ENCODE measurements around the gene LIAS.
A peak's percentile ranks its signal among the peaks of the same experiment; 100 is the strongest.

The LIAS gene

DNA sequence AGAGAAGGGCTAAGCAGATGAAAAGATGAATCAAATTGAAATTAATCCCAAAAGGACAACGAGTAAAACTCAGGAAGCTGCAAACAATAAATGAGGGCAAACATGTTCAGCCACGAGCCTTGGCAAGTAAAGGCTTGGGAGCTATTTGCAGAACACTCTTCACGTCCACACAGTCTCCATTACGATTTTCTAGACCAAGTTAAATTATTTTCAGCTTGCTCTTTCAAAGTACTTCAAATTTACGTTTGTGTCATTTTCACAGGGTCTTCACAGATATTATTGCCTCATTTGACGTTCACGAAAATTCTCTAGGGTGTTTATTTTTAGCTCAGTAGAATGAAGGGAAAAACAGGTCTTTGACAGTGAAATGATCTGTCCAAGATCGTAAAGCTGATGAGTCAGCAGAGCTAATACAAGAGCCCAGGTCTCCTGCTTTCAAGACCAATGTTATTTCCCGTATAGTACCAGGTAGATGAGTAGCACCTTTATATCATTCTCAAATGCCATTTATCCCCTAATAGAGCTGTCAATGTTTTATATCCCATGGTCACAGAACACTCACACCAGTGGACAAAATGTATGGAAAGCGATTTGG, 31.2 kb upstream of the LIAS start:
- TF ChIP-seq, protein P1, sequence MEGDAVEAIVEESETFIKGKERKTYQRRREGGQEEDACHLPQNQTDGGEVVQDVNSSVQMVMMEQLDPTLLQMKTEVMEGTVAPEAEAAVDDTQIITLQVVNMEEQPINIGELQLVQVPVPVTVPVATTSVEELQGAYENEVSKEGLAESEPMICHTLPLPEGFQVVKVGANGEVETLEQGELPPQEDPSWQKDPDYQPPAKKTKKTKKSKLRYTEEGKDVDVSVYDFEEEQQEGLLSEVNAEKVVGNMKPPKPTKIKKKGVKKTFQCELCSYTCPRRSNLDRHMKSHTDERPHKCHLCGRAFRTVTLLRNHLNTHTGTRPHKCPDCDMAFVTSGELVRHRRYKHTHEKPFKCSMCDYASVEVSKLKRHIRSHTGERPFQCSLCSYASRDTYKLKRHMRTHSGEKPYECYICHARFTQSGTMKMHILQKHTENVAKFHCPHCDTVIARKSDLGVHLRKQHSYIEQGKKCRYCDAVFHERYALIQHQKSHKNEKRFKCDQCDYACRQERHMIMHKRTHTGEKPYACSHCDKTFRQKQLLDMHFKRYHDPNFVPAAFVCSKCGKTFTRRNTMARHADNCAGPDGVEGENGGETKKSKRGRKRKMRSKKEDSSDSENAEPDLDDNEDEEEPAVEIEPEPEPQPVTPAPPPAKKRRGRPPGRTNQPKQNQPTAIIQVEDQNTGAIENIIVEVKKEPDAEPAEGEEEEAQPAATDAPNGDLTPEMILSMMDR (conservative IDR thresholded peaks at IDR 0.05; ENCODE audit: control insufficient read depth, insufficient read depth, low read depth, low read length), result no peak
- no peak overlapping the region for H3K4me3 ChIP-seq (ENCODE audit: control insufficient read depth, low read depth, low read length)
- no peak for DNase-seq (ENCODE audit: low read depth)

DNA sequence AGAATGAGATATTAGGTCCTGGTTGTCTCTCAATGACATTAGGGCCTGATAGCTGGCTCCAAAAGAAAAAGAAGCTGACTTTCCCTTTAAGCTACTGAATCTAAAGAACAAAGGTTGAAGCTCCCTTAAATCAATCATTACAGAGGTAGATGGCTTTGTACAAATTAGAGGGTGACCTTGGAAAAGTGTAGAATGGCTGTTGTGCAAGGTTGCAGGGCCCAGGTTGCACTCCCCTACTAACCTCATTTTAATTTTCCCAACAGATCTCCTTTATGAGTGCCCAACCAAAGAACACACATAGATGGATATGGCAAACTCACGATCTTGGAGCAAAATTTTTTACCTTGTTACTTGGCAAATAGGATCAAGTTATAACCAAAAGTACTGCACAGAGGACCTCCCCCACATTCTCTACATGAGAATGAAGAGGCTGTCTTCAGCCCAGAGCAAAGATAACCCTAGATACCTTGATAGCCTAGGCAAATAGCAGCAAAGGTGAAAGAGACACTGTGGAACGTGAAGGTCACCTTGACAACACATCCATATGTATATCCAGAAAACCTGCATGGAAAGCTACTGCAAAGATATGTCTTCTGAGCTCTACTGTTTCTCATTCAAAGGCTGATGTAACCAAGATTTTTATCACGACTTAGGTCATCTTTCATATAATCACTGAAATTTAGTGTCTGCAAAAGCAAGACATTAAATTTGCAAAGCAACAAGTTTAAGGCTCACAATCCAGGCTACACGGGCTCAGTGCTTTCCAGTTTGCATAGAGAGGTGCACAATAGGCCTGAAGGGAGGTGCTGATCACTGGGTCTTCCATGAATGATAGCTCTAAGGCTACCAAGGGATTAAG, 29.2 kb upstream of the LIAS start:
- no peak overlapping the region for H3K4me3 ChIP-seq (ENCODE audit: control insufficient read depth, low read depth, low read length)
- TF ChIP-seq, protein P1 (conservative IDR thresholded peaks at IDR 0.05; ENCODE audit: control insufficient read depth, insufficient read depth, low read depth, low read length), result no peak
- no peak for DNase-seq (ENCODE audit: low read depth)

DNA sequence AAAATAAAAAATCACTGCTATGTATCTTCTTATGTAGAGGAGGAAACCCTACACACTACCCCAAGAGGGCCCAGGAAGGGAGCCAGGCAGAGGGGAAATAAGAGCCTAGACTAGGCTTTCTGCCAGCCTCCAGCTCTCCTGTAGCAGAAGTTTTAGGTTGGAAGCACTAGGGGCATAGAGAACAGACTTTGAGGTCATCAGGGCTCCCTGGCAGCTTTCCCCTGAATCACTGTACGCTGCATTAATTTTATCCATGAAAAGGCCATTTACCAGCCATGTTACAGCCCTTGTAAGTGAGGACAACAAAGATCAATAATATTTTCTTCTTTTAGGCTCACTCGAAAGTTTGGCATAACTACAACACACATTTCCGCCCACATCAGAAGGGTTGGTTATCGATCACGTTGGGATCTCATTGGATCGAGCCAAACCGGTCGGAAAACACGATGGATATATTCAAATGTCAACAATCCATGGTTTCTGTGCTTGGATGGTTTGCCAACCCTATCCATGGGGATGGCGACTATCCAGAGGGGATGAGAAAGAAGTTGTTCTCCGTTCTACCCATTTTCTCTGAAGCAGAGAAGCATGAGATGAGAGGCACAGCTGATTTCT, 24.9 kb upstream of the LIAS start:
- TF ChIP-seq, protein P1 (conservative IDR thresholded peaks at IDR 0.05; ENCODE audit: control insufficient read depth, insufficient read depth, low read depth, low read length), result no peak
- H3K4me3 ChIP-seq (ENCODE audit: control insufficient read depth, low read depth, low read length), result no peak overlapping the region
- DNase-seq (ENCODE audit: low read depth), result no peak

DNA sequence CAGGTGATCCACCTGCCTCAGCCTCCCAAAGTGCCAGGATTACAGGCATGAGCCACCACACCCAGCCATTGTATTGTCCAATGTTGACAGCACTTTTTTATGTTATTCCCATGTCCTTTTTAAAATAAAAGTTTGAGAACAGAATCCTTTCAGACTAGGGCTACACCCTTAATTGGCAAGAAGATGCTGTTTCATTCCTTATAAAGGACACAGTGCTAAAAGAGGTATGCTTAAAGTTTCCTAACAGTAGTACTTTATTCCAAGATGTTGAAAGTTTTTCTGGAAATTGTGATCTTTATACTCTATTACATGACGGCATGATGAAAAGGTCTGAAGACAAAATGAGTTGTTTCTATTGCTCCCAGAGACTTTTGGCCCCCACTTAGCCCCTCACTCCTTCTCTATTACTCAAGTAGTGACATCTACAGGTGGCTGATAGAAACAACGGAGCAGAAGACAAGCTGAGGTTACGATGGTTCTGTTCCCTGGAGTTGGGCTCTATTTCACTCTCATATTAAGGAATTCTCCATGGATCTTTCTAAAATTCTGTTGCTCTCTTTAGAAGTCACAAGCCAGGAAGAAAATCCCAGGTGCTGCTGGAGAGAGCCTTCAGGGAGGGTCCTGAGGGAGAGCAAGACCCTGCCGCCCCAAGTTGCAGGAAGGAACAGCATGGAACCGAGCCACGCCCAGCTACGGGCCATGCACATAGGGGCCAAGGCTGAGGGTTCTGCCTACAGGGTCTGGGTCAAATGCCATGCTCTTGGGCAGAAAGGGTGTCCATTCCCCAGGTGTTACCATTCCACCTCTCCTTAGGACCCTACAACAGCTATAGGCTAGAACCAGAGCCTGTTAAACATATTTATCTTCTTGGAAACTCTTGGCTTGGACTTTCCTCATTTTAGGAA, 22.9 kb upstream of the LIAS start:
- no peak overlapping the region for H3K4me3 ChIP-seq (ENCODE audit: control insufficient read depth, low read depth, low read length)
- no peak for DNase-seq (ENCODE audit: low read depth)
- TF ChIP-seq, protein P1 (conservative IDR thresholded peaks at IDR 0.05; ENCODE audit: control insufficient read depth, insufficient read depth, low read depth, low read length), result peak; percentile 17

DNA sequence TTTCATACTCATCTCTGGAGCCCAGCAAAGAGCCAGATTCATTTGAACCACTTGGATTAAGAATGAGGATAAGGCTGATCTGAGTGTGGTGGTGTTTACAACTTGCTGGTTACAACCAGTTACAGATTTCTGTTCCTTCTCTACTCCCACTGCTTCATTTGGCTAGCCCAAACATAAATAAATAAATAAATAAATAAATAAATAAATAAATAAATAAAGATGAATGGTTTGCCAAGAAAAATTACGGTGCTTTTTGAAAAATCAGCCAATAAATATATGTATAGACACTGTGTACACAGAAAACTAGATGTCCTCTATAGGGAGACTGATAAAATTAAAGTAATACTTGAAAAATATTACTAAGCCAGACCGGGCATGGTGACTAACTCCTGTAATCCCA, 17.3 kb upstream of the LIAS start:
- TF ChIP-seq, protein P1 (conservative IDR thresholded peaks at IDR 0.05; ENCODE audit: control insufficient read depth, insufficient read depth, low read depth, low read length), result no peak
- no peak for DNase-seq (ENCODE audit: low read depth)
- no peak overlapping the region for H3K4me3 ChIP-seq (ENCODE audit: control insufficient read depth, low read depth, low read length)

DNA sequence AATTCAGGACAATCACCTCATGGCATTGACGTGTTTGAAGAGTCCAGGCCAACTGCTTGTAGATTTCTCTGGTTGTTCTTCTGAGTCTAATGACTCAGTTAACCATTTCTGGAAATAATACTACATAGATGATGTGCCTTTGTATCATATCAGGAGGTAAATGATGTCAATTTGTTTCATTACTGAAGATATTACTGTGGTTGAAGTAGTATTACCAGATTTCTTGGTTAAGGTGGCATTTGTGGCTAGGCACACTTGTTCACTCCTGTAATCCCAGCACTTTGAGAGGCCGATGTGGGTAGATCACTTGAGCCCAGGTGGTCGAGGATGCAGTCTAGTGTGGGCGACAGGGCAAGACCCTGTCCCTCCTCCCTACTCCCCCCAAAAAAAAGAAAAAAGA, 15.9 kb upstream of the LIAS start:
- DNase-seq (ENCODE audit: low read depth), result no peak
- TF ChIP-seq, protein P1 (conservative IDR thresholded peaks at IDR 0.05; ENCODE audit: control insufficient read depth, insufficient read depth, low read depth, low read length), result no peak
- no peak overlapping the region for H3K4me3 ChIP-seq (ENCODE audit: control insufficient read depth, low read depth, low read length)

All from fibroblast of mammary gland (primary cell).